NCI-H1048 (cell line): ENCODE measurements around the gene ZNF83.
"Not testable (repeated sequence)": the region's sequence is repeated elsewhere in the genome, so short reads cannot be mapped to it uniquely, and the experiment has no call there.

Experiments
- DNase-seq: peaks from one replicate; lab custom pipeline; 2025; lab: John Stamatoyannopoulos, UW

The ZNF83 gene

GRCh38 chr19:52637718-52638585, at the start of gene ZNF83:
Gene ZNF83 (minus strand): TSS chr19:52638355.
- DNase-seq, result peak; percentile 89

GRCh38 chr19:52687684-52688083, 49.5 kb upstream of the ZNF83 start:
- no peak for DNase-seq

GRCh38 chr19:52685811-52686210, 47.7 kb upstream of the ZNF83 start:
- DNase-seq, result no peak

- not testable (repeated sequence) for DNase-seq
These were observed 43.1 kb upstream of the ZNF83 start for GRCh38 chr19:52681216-52681615.

- no peak for DNase-seq
These were observed 41.4 kb upstream of the ZNF83 start for GRCh38 chr19:52679598-52679997.

- not testable (repeated sequence) for DNase-seq
These were observed 37.1 kb upstream of the ZNF83 start for GRCh38 chr19:52675239-52675638.

- DNase-seq, result no peak
These were observed 34.9 kb upstream of the ZNF83 start for GRCh38 chr19:52673014-52673413.

GRCh38 chr19:52670046-52670445, 31.9 kb upstream of the ZNF83 start:
- DNase-seq, result no peak

- no peak for DNase-seq
These were observed 31.4 kb upstream of the ZNF83 start for GRCh38 chr19:52669586-52669985.

- no peak for DNase-seq
These were observed 29.8 kb upstream of the ZNF83 start for GRCh38 chr19:52667972-52668371.

- DNase-seq, result no peak
These were observed 28.4 kb upstream of the ZNF83 start for GRCh38 chr19:52666506-52666905.

- no peak for DNase-seq
These were observed 27.4 kb upstream of the ZNF83 start for GRCh38 chr19:52665529-52665928.

GRCh38 chr19:52665027-52665426, 26.9 kb upstream of the ZNF83 start:
- no peak for DNase-seq

- DNase-seq, result no peak
These were observed 26.3 kb upstream of the ZNF83 start for GRCh38 chr19:52664461-52664860.

- DNase-seq, result no peak
These were observed 24.5 kb upstream of the ZNF83 start for GRCh38 chr19:52662631-52663030.

GRCh38 chr19:52660981-52661380, 22.8 kb upstream of the ZNF83 start:
- no peak for DNase-seq

- DNase-seq, result no peak
These were observed 20.9 kb upstream of the ZNF83 start for GRCh38 chr19:52659013-52659412.

GRCh38 chr19:52658595-52658994, 20.4 kb upstream of the ZNF83 start:
- no peak for DNase-seq

- no peak for DNase-seq
These were observed 15.0 kb upstream of the ZNF83 start for GRCh38 chr19:52653161-52653560.

- no peak for DNase-seq
These were observed 13.8 kb upstream of the ZNF83 start for GRCh38 chr19:52651956-52652355.

- DNase-seq, result no peak
These were observed 10.3 kb upstream of the ZNF83 start for GRCh38 chr19:52648336-52649016.

- DNase-seq, result no peak
These were observed 8.5 kb upstream of the ZNF83 start for GRCh38 chr19:52646571-52647217.

- no peak for DNase-seq
These were observed 2.8 kb upstream of the ZNF83 start for GRCh38 chr19:52640916-52641315.
